Mammary epithelial cell (primary cell): ENCODE measurements around the gene ATP12A.

ENCODE experiments used
- CTCF ChIP-seq, 2 donors: IDR thresholded peaks in 1 of 2; conservative IDR thresholded peaks in 1 of 2; 2 replicates each; pipeline ENCODE4 v1.5.1; 2011 to 2012; ENCODE audit warnings: inconsistent platforms in 2 of 2, low read length in 2 of 2, mild to moderate bottlenecking in 2 of 2, control low read depth in 1 of 2, low read depth in 1 of 2; ENCODE audit not compliant: insufficient read depth in 1 of 2; ENCODE audit errors: extremely low read depth in 1 of 2
- EZH2 ChIP-seq: IDR thresholded peaks from 2 replicates; pipeline ENCODE4 v1.6.1; 2012; ENCODE audit warnings: low read length, inconsistent platforms, borderline replicate concordance

GRCh38 chr13:24670961-24671381 is 9.2 kb upstream of the ATP12A start:
- peak in 1 of 2 donors; percentile 45 for TF ChIP-seq CTCF (conservative IDR thresholded peaks at IDR 0.05 in 1 of 2, IDR thresholded peaks at IDR 0.05 in 1 of 2; ENCODE audit: extremely low read depth in 1 of 2, insufficient read depth in 1 of 2, low read depth in 1 of 2, low read length in 2 of 2)
- TF ChIP-seq EZH2: no peak
